ENCODE measurements around the gene ZNRD2.

The ZNRD2 gene

GRCh38 chr11:65573391-65574079, 3.3 kb downstream of the ZNRD2 start:
- DNase-seq (ENCODE audit: low read depth in 2 of 2, low spot score in 1 of 2) = no peak

GRCh38 chr11:65574109-65574810, 4.0 kb downstream of the ZNRD2 start:
- DNase-seq (ENCODE audit: low read depth in 2 of 2, low spot score in 1 of 2) = peak in 1 of 2 donors; percentile 73

- no peak for DNase-seq (ENCODE audit: low read depth in 2 of 2, low spot score in 1 of 2)
Observed at GRCh38 chr11:65574811-65575567, 4.7 kb downstream of the ZNRD2 start.

GRCh38 chr11:65575568-65576231, 5.4 kb downstream of the ZNRD2 start, which contains the start of gene EHBP1L1:
TSS of gene EHBP1L1 (plus strand) at chr11:65576053. CDS start at chr11:65576303, 250 bp downstream.
- DNase-seq (ENCODE audit: low read depth in 2 of 2, low spot score in 1 of 2) = peak in 1 of 2 donors; percentile 55

- DNase-seq (ENCODE audit: low read depth in 2 of 2, low spot score in 1 of 2) = no peak
Observed at GRCh38 chr11:65576232-65576866, 6.1 kb downstream of the ZNRD2 start.

GRCh38 chr11:65576867-65577755, 6.8 kb downstream of the ZNRD2 start:
- DNase-seq (ENCODE audit: low read depth in 2 of 2, low spot score in 1 of 2) = no peak

GRCh38 chr11:65577756-65578109, 7.5 kb downstream of the ZNRD2 start:
- no peak for DNase-seq (ENCODE audit: low read depth in 2 of 2, low spot score in 1 of 2)

GRCh38 chr11:65578134-65578533, 7.9 kb downstream of the ZNRD2 start:
- DNase-seq (ENCODE audit: low read depth in 2 of 2, low spot score in 1 of 2) = no peak

- no peak for DNase-seq (ENCODE audit: low read depth in 2 of 2, low spot score in 1 of 2)
Observed at GRCh38 chr11:65578667-65579066, 8.4 kb downstream of the ZNRD2 start.

GRCh38 chr11:65579291-65579690, 9.0 kb downstream of the ZNRD2 start:
- no peak for DNase-seq (ENCODE audit: low read depth in 2 of 2, low spot score in 1 of 2)

GRCh38 chr11:65580031-65580692, 9.9 kb downstream of the ZNRD2 start:
- DNase-seq (ENCODE audit: low read depth in 2 of 2, low spot score in 1 of 2) = no peak

- DNase-seq (ENCODE audit: low read depth in 2 of 2, low spot score in 1 of 2) = no peak
Observed at GRCh38 chr11:65580756-65581155, 10.5 kb downstream of the ZNRD2 start.

GRCh38 chr11:65581928-65582327, 11.7 kb downstream of the ZNRD2 start:
- DNase-seq (ENCODE audit: low read depth in 2 of 2, low spot score in 1 of 2) = no peak

GRCh38 chr11:65583589-65583988, 13.3 kb downstream of the ZNRD2 start:
- no peak for DNase-seq (ENCODE audit: low read depth in 2 of 2, low spot score in 1 of 2)

GRCh38 chr11:65584106-65584505, 13.8 kb downstream of the ZNRD2 start:
- no peak for DNase-seq (ENCODE audit: low read depth in 2 of 2, low spot score in 1 of 2)

GRCh38 chr11:65584723-65585171, 14.5 kb downstream of the ZNRD2 start:
- DNase-seq (ENCODE audit: low read depth in 2 of 2, low spot score in 1 of 2) = no peak

GRCh38 chr11:65585396-65586246, 15.3 kb downstream of the ZNRD2 start:
- no peak for DNase-seq (ENCODE audit: low read depth in 2 of 2, low spot score in 1 of 2)

GRCh38 chr11:65586247-65586630, 16.0 kb downstream of the ZNRD2 start:
- DNase-seq (ENCODE audit: low read depth in 2 of 2, low spot score in 1 of 2) = no peak
